Measurements from ENCODE around the gene HSD17B4.

The HSD17B4 gene

DNA sequence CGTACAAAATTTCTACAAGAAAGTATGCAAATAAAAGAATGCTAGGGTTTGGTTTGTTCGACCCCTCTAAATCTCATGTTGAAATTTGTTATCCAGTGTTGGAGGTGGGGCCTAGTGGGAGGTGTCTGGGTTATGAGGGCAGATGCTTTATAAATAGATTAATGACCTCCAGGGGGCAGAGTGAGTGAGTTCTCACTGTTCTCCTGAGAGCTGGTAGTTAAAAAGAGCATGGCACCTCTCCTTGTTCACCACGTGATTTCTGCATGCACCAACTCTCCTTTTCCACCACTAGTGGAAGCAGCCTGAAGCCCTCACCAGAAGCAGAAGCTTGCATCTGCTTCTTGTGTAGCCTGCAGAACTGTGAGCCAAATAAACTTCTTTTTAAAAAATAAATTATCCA is 126.6 kb downstream of the HSD17B4 start:
- no peak overlapping the region for H2AFZ ChIP-seq (ENCODE audit: low read depth, low read length)
- TF ChIP-seq, protein P1, sequence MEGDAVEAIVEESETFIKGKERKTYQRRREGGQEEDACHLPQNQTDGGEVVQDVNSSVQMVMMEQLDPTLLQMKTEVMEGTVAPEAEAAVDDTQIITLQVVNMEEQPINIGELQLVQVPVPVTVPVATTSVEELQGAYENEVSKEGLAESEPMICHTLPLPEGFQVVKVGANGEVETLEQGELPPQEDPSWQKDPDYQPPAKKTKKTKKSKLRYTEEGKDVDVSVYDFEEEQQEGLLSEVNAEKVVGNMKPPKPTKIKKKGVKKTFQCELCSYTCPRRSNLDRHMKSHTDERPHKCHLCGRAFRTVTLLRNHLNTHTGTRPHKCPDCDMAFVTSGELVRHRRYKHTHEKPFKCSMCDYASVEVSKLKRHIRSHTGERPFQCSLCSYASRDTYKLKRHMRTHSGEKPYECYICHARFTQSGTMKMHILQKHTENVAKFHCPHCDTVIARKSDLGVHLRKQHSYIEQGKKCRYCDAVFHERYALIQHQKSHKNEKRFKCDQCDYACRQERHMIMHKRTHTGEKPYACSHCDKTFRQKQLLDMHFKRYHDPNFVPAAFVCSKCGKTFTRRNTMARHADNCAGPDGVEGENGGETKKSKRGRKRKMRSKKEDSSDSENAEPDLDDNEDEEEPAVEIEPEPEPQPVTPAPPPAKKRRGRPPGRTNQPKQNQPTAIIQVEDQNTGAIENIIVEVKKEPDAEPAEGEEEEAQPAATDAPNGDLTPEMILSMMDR (IDR thresholded peaks at IDR 0.05; ENCODE audit: low read depth, low read length): peak; percentile 50
- TF ChIP-seq EZH2phosphoT487 (IDR thresholded peaks at IDR 0.05; ENCODE audit: low read depth): no peak
- H3K9ac ChIP-seq (ENCODE audit: low read length): no peak overlapping the region
- H3K4me2 ChIP-seq (ENCODE audit: low read length): no peak overlapping the region
- no peaks in the 10 kb centered on the region for H4K20me1 ChIP-seq (ENCODE audit: insufficient read depth, low read length)
- no peaks in the 10 kb centered on the region for H3K36me3 ChIP-seq (replicated peaks; ENCODE audit: low read depth, low read length)
- H3K79me2 ChIP-seq (ENCODE audit: low read length): no peaks in the 10 kb centered on the region
- H3K4me3 ChIP-seq (ENCODE audit: low read length): no peak overlapping the region
- H3K27me3 ChIP-seq (ENCODE audit: low read depth, low read length): no peaks in the 10 kb centered on the region
- no peak overlapping the region for H3K27ac ChIP-seq (ENCODE audit: low read length)
- peaks cover 24% of the 10 kb centered on the region for H3K4me1 ChIP-seq (ENCODE audit: low read length)
- H3K9me3 ChIP-seq (ENCODE audit: insufficient read depth, low read length): no peaks in the 10 kb centered on the region

DNA sequence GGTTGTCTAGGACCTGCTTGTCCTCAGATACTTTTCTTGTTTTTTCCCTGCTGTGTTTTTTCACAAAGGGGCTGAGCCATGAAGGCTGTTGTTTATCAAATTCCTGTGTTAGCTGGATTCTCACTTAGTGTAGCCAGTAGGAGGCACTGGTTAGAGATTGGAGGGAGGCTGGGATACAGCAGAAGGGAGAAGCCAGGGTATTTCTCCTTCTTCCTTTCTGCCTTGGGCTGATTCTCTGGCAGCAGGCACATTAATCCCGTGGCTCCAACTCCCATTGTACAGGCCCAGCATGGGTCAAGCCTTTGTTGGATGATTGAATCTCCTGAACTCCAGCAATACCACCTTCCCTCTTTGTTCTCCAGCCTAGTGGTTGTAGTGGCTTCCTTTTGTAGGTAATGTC is 130.7 kb downstream of the HSD17B4 start:
- Histone ChIP-seq H3K36me3 (replicated peaks; ENCODE audit: low read depth, low read length) (no peaks in the 10 kb centered on the region), H3K4me3 (ENCODE audit: low read length) (no peak overlapping the region), H3K4me1 (ENCODE audit: low read length) (peaks cover 31% of the 10 kb centered on the region), H3K79me2 (ENCODE audit: low read length) (no peaks in the 10 kb centered on the region), H3K4me2 (ENCODE audit: low read length) (peak overlapping the region; percentile 42), H2AFZ (ENCODE audit: low read depth, low read length) (no peak overlapping the region), H3K9ac (ENCODE audit: low read length) (no peak overlapping the region), H3K27me3 (ENCODE audit: low read depth, low read length) (no peaks in the 10 kb centered on the region), H4K20me1 (ENCODE audit: insufficient read depth, low read length) (no peaks in the 10 kb centered on the region), H3K9me3 (ENCODE audit: insufficient read depth, low read length) (no peaks in the 10 kb centered on the region), H3K27ac (ENCODE audit: low read length) (no peak overlapping the region)
- TF ChIP-seq, protein P1 (IDR thresholded peaks at IDR 0.05; ENCODE audit: low read depth, low read length): peak; percentile 25; the same call in 1 of the 2 replicates
- no peak for TF ChIP-seq EZH2phosphoT487 (IDR thresholded peaks at IDR 0.05; ENCODE audit: low read depth)

DNA sequence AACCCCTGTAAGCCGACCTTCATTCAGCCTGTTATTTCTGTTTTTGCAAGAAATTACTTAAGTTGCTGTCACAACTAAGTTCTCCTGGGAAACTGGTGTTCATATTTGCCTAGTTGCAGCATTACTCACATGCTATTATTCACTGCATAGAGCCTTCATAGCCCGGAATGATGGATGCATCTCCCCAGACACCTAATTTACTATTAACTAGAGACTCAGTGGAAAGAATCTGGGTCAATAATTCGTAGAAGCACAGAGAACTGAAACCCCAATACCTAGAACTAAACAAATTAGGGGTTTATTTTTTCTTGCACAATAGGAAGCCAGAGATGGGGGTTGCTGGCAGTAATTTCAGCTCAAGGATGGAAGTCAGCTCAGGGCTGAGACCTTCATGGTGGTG is 131.4 kb downstream of the HSD17B4 start:
- Histone ChIP-seq H4K20me1 (ENCODE audit: insufficient read depth, low read length) (no peaks in the 10 kb centered on the region), H3K4me1 (ENCODE audit: low read length) (peaks cover 30% of the 10 kb centered on the region), H3K27me3 (ENCODE audit: low read depth, low read length) (no peaks in the 10 kb centered on the region), H3K4me3 (ENCODE audit: low read length) (0 out of 2 replicates have a peak overlapping the region, but pooled peaks have one; percentile 7), H3K4me2 (ENCODE audit: low read length) (peak overlapping the region; percentile 42), H2AFZ (ENCODE audit: low read depth, low read length) (no peak overlapping the region), H3K9ac (ENCODE audit: low read length) (no peak overlapping the region), H3K9me3 (ENCODE audit: insufficient read depth, low read length) (no peaks in the 10 kb centered on the region), H3K79me2 (ENCODE audit: low read length) (no peaks in the 10 kb centered on the region), H3K36me3 (replicated peaks; ENCODE audit: low read depth, low read length) (no peaks in the 10 kb centered on the region), H3K27ac (ENCODE audit: low read length) (no peak overlapping the region)
- TF ChIP-seq, protein P1 (IDR thresholded peaks at IDR 0.05; ENCODE audit: low read depth, low read length): no peak
- TF ChIP-seq EZH2phosphoT487 (IDR thresholded peaks at IDR 0.05; ENCODE audit: low read depth): no peak
